IPS-18a (cell line): ENCODE data around the gene BABAM2.

ENCODE experiments used
- H3K27ac ChIP-seq: one replicate; pipeline ENCODE4 v1.5.1; 2013; ENCODE audit warnings: low read length
- H3K27me3 ChIP-seq: one replicate; pipeline ENCODE4 v1.6.1; 2013; ENCODE audit warnings: mild to moderate bottlenecking, low read length; ENCODE audit not compliant: control insufficient read depth, insufficient read depth
- H3K36me3 ChIP-seq: one replicate; pipeline ENCODE4 v1.6.1; 2013; ENCODE audit warnings: low read depth, low read length; ENCODE audit not compliant: control insufficient read depth
- H3K4me1 ChIP-seq: one replicate; pipeline ENCODE4 v1.6.1; 2013; ENCODE audit warnings: low read depth, low read length; ENCODE audit not compliant: control insufficient read depth
- H3K4me3 ChIP-seq: one replicate; pipeline ENCODE4 v1.5.1; 2013; ENCODE audit warnings: low read length
- H3K9ac ChIP-seq: one replicate; pipeline ENCODE4 v1.6.1; 2013; ENCODE audit warnings: mild to moderate bottlenecking, low read length, moderate library complexity
- H3K9me3 ChIP-seq: one replicate; pipeline ENCODE4 v1.6.1; 2013; ENCODE audit warnings: low read depth, low read length; ENCODE audit not compliant: control insufficient read depth

The BABAM2 gene

GRCh38 chr2:27893006-27893405 is 2.5 kb downstream of the BABAM2 start:
- H3K4me1 ChIP-seq = no peaks in the 10 kb centered on the region
- no peaks in the 10 kb centered on the region for H3K9me3 ChIP-seq
- no peaks in the 10 kb centered on the region for H3K27me3 ChIP-seq

GRCh38 chr2:27897717-27898116 is 7.2 kb downstream of the BABAM2 start:
- H3K27ac ChIP-seq = no peak overlapping the region
- no peaks in the 10 kb centered on the region for H3K9me3 ChIP-seq
- H3K4me1 ChIP-seq = no peaks in the 10 kb centered on the region
- no peaks in the 10 kb centered on the region for H3K27me3 ChIP-seq
- H3K36me3 ChIP-seq = no peaks in the 10 kb centered on the region
- H3K4me3 ChIP-seq = no peak overlapping the region
- H3K9ac ChIP-seq = no peak overlapping the region

More at GRCh38 chr2:27893006-27893405, 2.5 kb downstream of the BABAM2 start:
- Histone ChIP-seq H3K9ac (no peak overlapping the region), H3K4me3 (no peak overlapping the region), H3K27ac (no peak overlapping the region), H3K36me3 (no peaks in the 10 kb centered on the region)

GRCh38 chr2:27901234-27901633 is 10.7 kb downstream of the BABAM2 start:
- no peaks in the 10 kb centered on the region for H3K27me3 ChIP-seq
- no peak overlapping the region for H3K4me3 ChIP-seq
- no peak overlapping the region for H3K27ac ChIP-seq
- no peaks in the 10 kb centered on the region for H3K9me3 ChIP-seq
- H3K9ac ChIP-seq = no peak overlapping the region
- H3K36me3 ChIP-seq = no peaks in the 10 kb centered on the region
- H3K4me1 ChIP-seq = no peaks in the 10 kb centered on the region

- Histone ChIP-seq H3K27ac (no peak overlapping the region), H3K4me1 (no peaks in the 10 kb centered on the region), H3K36me3 (no peaks in the 10 kb centered on the region), H3K4me3 (no peak overlapping the region), H3K9me3 (no peaks in the 10 kb centered on the region), H3K27me3 (no peaks in the 10 kb centered on the region), H3K9ac (no peak overlapping the region)
Observed at GRCh38 chr2:27902098-27902497, 11.6 kb downstream of the BABAM2 start.

GRCh38 chr2:27903018-27903417 is 12.5 kb downstream of the BABAM2 start:
- H3K9ac ChIP-seq = no peak overlapping the region
- no peak overlapping the region for H3K27ac ChIP-seq
- no peak overlapping the region for H3K4me3 ChIP-seq
- H3K4me1 ChIP-seq = no peaks in the 10 kb centered on the region
- no peaks in the 10 kb centered on the region for H3K9me3 ChIP-seq
- no peaks in the 10 kb centered on the region for H3K27me3 ChIP-seq
- no peaks in the 10 kb centered on the region for H3K36me3 ChIP-seq

GRCh38 chr2:27903649-27904404 is 13.3 kb downstream of the BABAM2 start:
- Histone ChIP-seq H3K4me3 (no peak overlapping the region), H3K36me3 (no peaks in the 10 kb centered on the region), H3K27me3 (no peaks in the 10 kb centered on the region), H3K4me1 (no peaks in the 10 kb centered on the region), H3K9me3 (no peaks in the 10 kb centered on the region), H3K9ac (no peak overlapping the region), H3K27ac (no peak overlapping the region)

- no peak overlapping the region for H3K4me3 ChIP-seq
- no peaks in the 10 kb centered on the region for H3K4me1 ChIP-seq
- H3K27ac ChIP-seq = no peak overlapping the region
- H3K27me3 ChIP-seq = no peaks in the 10 kb centered on the region
- no peaks in the 10 kb centered on the region for H3K9me3 ChIP-seq
- no peaks in the 10 kb centered on the region for H3K36me3 ChIP-seq
- H3K9ac ChIP-seq = no peak overlapping the region
Observed at GRCh38 chr2:27904405-27904665, 13.8 kb downstream of the BABAM2 start.

GRCh38 chr2:27906074-27906473 is 15.5 kb downstream of the BABAM2 start:
- Histone ChIP-seq H3K27me3 (no peaks in the 10 kb centered on the region), H3K4me3 (no peak overlapping the region), H3K9me3 (no peaks in the 10 kb centered on the region), H3K4me1 (no peaks in the 10 kb centered on the region), H3K27ac (no peak overlapping the region), H3K9ac (no peak overlapping the region), H3K36me3 (no peaks in the 10 kb centered on the region)

GRCh38 chr2:27907547-27907946 is 17.0 kb downstream of the BABAM2 start:
- H3K4me1 ChIP-seq = no peaks in the 10 kb centered on the region
- H3K9me3 ChIP-seq = no peaks in the 10 kb centered on the region
- H3K27me3 ChIP-seq = no peaks in the 10 kb centered on the region
- no peak overlapping the region for H3K27ac ChIP-seq
- no peak overlapping the region for H3K4me3 ChIP-seq
- H3K36me3 ChIP-seq = no peaks in the 10 kb centered on the region
- H3K9ac ChIP-seq = no peak overlapping the region

GRCh38 chr2:27909901-27910300 is 19.4 kb downstream of the BABAM2 start:
- Histone ChIP-seq H3K27ac (no peak overlapping the region), H3K9ac (no peak overlapping the region), H3K27me3 (no peaks in the 10 kb centered on the region), H3K9me3 (no peaks in the 10 kb centered on the region), H3K4me3 (no peak overlapping the region), H3K4me1 (no peaks in the 10 kb centered on the region), H3K36me3 (no peaks in the 10 kb centered on the region)

GRCh38 chr2:27911458-27912210 is 21.1 kb downstream of the BABAM2 start:
- H3K9ac ChIP-seq = no peak overlapping the region
- H3K27me3 ChIP-seq = no peaks in the 10 kb centered on the region
- H3K4me1 ChIP-seq = no peaks in the 10 kb centered on the region
- no peak overlapping the region for H3K27ac ChIP-seq
- H3K9me3 ChIP-seq = no peaks in the 10 kb centered on the region
- H3K4me3 ChIP-seq = no peak overlapping the region
- H3K36me3 ChIP-seq = no peaks in the 10 kb centered on the region

- Histone ChIP-seq H3K9me3 (no peaks in the 10 kb centered on the region), H3K27me3 (no peaks in the 10 kb centered on the region), H3K4me3 (no peak overlapping the region)
Observed at GRCh38 chr2:27912512-27912911, 22.0 kb downstream of the BABAM2 start.

More at GRCh38 chr2:27912512-27912911, 22.0 kb downstream of the BABAM2 start:
- Histone ChIP-seq H3K27ac (no peak overlapping the region), H3K9ac (no peak overlapping the region), H3K4me1 (no peaks in the 10 kb centered on the region), H3K36me3 (no peaks in the 10 kb centered on the region)
